ENCODE data around the gene APEH. TPM values are rescaled to one million over a fixed set of nuclear protein-coding genes. Genes with fewer than 3 reads are reported as not detected.

The APEH gene
- total and polyA plus RNA-seq, 8 donors, result 26.1 to 57.3 (median 45.9) TPM

- Histone ChIP-seq H3K27me3 (no peaks in the 10 kb centered on the region), H3K4me3 (no peak overlapping the region), H3K9me3 (no peaks in the 10 kb centered on the region), H3K27ac (no peak overlapping the region), H3K4me1 (peaks cover 4 to 9% (median 8%) of the 10 kb centered on the region in 3 donors), H3K36me3 (no peaks in the 10 kb centered on the region)
- WGBS, 2 donors, result 84 to 90% methylated on average over 21 of the region's 21 CpGs
- intact Hi-C loops (cut with DNase I), result loop anchor here in 2 of 3 donors (10.0 kb wide), 2 partner anchors 88 to 108 kb away; no protein-coding TSS in a partner anchor
- DNase-seq (peak in 1 of 6 donors; percentile 36), ATAC-seq (no peak), FAIRE-seq (no peak)
- TF ChIP-seq CTCF (IDR thresholded peaks at IDR 0.05), result no peak
Measured at GRCh38 chr3:49652903-49653415, 21.2 kb upstream of the APEH start.

- Histone ChIP-seq H3K4me3 (no peak overlapping the region), H3K36me3 (no peaks in the 10 kb centered on the region), H3K4me1 (peaks cover 0 to 6% (median 4%) of the 10 kb centered on the region in 3 donors), H3K9me3 (no peaks in the 10 kb centered on the region), H3K27me3 (no peaks in the 10 kb centered on the region), H3K27ac (no peak overlapping the region)
- no peak for TF ChIP-seq CTCF (IDR thresholded peaks at IDR 0.05)
- WGBS, 2 donors, result 78 to 80% methylated on average over 8 of the region's 8 CpGs
- no peak for FAIRE-seq
- no peak for ATAC-seq
- no peak for DNase-seq
- intact Hi-C loops (cut with DNase I), result loop anchor here in 2 of 3 donors (10.0 kb wide), 2 partner anchors 89 to 109 kb away; no protein-coding TSS in a partner anchor
Measured at GRCh38 chr3:49653621-49654020, 20.5 kb upstream of the APEH start.

- Histone ChIP-seq H3K4me1 (no peaks in the 10 kb centered on the region), H3K9me3 (no peaks in the 10 kb centered on the region), H3K4me3 (no peak overlapping the region), H3K36me3 (no peaks in the 10 kb centered on the region), H3K27me3 (no peaks in the 10 kb centered on the region), H3K27ac (no peak overlapping the region)
- FAIRE-seq (no peak), ATAC-seq (no peak), DNase-seq (peak in 1 of 6 donors; percentile 39)
- TF ChIP-seq CTCF (IDR thresholded peaks at IDR 0.05), result no peak
- intact Hi-C loops (cut with DNase I), result loop anchor here in 2 of 3 donors (10.0 kb wide), 2 partner anchors 90 to 110 kb away; no protein-coding TSS in a partner anchor
- 79 to 88% methylated on average over 16 to 17 of the region's 17 CpGs for WGBS, 2 donors
Measured at GRCh38 chr3:49654176-49654825, 19.9 kb upstream of the APEH start.

- intact Hi-C loops (cut with DNase I), result loop anchor here in 2 of 3 donors (10.0 kb wide), 2 partner anchors 90 to 110 kb away; no protein-coding TSS in a partner anchor
Measured at GRCh38 chr3:49654955-49655556, 19.1 kb upstream of the APEH start.

More at GRCh38 chr3:49654955-49655556, 19.1 kb upstream of the APEH start:
- TF ChIP-seq CTCF (IDR thresholded peaks at IDR 0.05), result no peak
- FAIRE-seq (no peak), DNase-seq (peak in 1 of 6 donors; percentile 41), ATAC-seq (peak in 2 of 4 donors; percentile 28 to 49)
- Histone ChIP-seq H3K9me3 (no peaks in the 10 kb centered on the region), H3K27me3 (no peaks in the 10 kb centered on the region), H3K27ac (no peak overlapping the region), H3K4me3 (no peak overlapping the region), H3K36me3 (no peaks in the 10 kb centered on the region), H3K4me1 (no peaks in the 10 kb centered on the region)
- 66 to 76% methylated on average over 10 of the region's 10 CpGs for WGBS, 2 donors
